Aorta (tissue), 5 donors: ENCODE data around the gene WNT9A. TPM values are rescaled to one million over a fixed set of nuclear protein-coding genes. Genes with fewer than 3 reads are reported as not detected.
"Not testable (repeated sequence)": the region's sequence is repeated elsewhere in the genome, so short reads cannot be mapped to it uniquely, and the experiment has no call there.

Experiments
- ATAC-seq: fragments of 200-7000 bp; cut with Tn5 transposase; one replicate; pipeline ENCODE4 v1.9.1; 2022; ENCODE audit warnings: moderate library complexity; ENCODE audit not compliant: low FRiP score
- DNase-seq, 2 donors: peaks; one replicate each; pipeline ENCODE4 v3.0.0-alpha.2; 2020
- H3K27ac ChIP-seq, 2 donors: one replicate each; pipeline ENCODE4 v1.5.1; 2013; ENCODE audit warnings: low read length in 2 of 2, mild to moderate bottlenecking in 2 of 2, moderate library complexity in 2 of 2, control low read depth in 1 of 2, inconsistent platforms in 1 of 2, low read depth in 1 of 2
- H3K27me3 ChIP-seq, 2 donors: one replicate each; pipeline ENCODE4 v1.6.1; 2013; ENCODE audit warnings: control low read depth in 1 of 2, low read length in 1 of 2, mild to moderate bottlenecking in 1 of 2, moderate library complexity in 1 of 2; ENCODE audit not compliant: insufficient read depth in 2 of 2, control insufficient read depth in 1 of 2
- H3K36me3 ChIP-seq, 2 donors: one replicate each; pipeline ENCODE4 v1.6.1; 2013; ENCODE audit warnings: control low read depth in 1 of 2, low read length in 1 of 2, mild to moderate bottlenecking in 1 of 2; ENCODE audit not compliant: insufficient read depth in 2 of 2, control insufficient read depth in 1 of 2
- H3K4me1 ChIP-seq, 2 donors: one replicate each; pipeline ENCODE4 v1.6.1; 2013; ENCODE audit warnings: low read length in 2 of 2, control low read depth in 1 of 2, mild to moderate bottlenecking in 1 of 2, moderate library complexity in 1 of 2; ENCODE audit not compliant: insufficient read depth in 2 of 2, control insufficient read depth in 1 of 2
- H3K4me3 ChIP-seq, 2 donors: one replicate each; pipeline ENCODE4 v1.5.1; 2013; ENCODE audit warnings: low read length in 2 of 2, control low read depth in 1 of 2, mild to moderate bottlenecking in 1 of 2
- H3K9me3 ChIP-seq: one replicate; pipeline ENCODE4 v1.6.1; 2013; ENCODE audit warnings: mild to moderate bottlenecking, low read length; ENCODE audit not compliant: control insufficient read depth
- whole genome bisulfite sequencing, 2 donors: extraction: QIAGEN DNeasy Blood & Tissue Kit; methylation state at CpG; one replicate each; pipeline ENCODE4 v1.1.7; 2013; 5-methylcytosine and 5-hydroxymethylcytosine counted together
- intact Hi-C, 2 donors: fragments of 100-400 bp; cut with DNase I; formaldehyde crosslinking; loops; one replicate each; pipeline versions ENCODE4 v1.14.2 to v1.15.0; 2022
- polyA plus RNA-seq, 2 donors: library from polyadenylated mRNA; stranded (reverse); fragments of 200-250 nt; gene quantifications; one replicate each; pipeline ENCODE4 v1.2.3, GENCODE V29; 2013
- total RNA-seq, 2 donors: library from RNA; stranded (reverse); fragmentation: NEBNext Ultra II Directional; extraction: Animal tissue kit (Norgen Biotek cat#: 25700); gene quantifications; one replicate each; pipeline ENCODE4 v1.2.1, GENCODE V29; 2021
- donor health status: healthy with polysubstance abuse.
- donor health status: Bipolar disorder and iron deficiency.
- donor health status: DM: no; HTN: no; CAD: no.
- donor health status: DM: no; HTN: no; CAD: no.
- donor health status: DM: yes; HTN: yes; CAD: no.

The WNT9A gene
- total and polyA plus RNA-seq, 4 donors, result 0.13 to 3.5 (median 0.66) TPM

GRCh38 chr1:227972283-227972679 is 24.5 kb upstream of the WNT9A start:
- ATAC-seq, intact Hi-C loops, H3K27me3 ChIP-seq, H3K27ac ChIP-seq, H3K4me1 ChIP-seq, H3K9me3 ChIP-seq, H3K36me3 ChIP-seq, DNase-seq, H3K4me3 ChIP-seq: not testable (repeated sequence)
- WGBS, 2 donors, result 88 to 98% methylated on average over 8 to 17 of the region's 19 CpGs

- H3K4me1 ChIP-seq, H3K27ac ChIP-seq, H3K4me3 ChIP-seq, H3K36me3 ChIP-seq, intact Hi-C loops, H3K9me3 ChIP-seq, H3K27me3 ChIP-seq, ATAC-seq: not testable (repeated sequence)
- 89 to 91% methylated on average over 18 to 25 of the region's 27 CpGs for whole genome bisulfite sequencing, 2 donors
- peak in 1 of 2 donors; percentile 68 for DNase-seq
These were observed 24.0 kb upstream of the WNT9A start for GRCh38 chr1:227971643-227972282.

- H3K4me1 ChIP-seq, H3K4me3 ChIP-seq, H3K27ac ChIP-seq, intact Hi-C loops, H3K27me3 ChIP-seq, ATAC-seq, H3K36me3 ChIP-seq, H3K9me3 ChIP-seq, DNase-seq: not testable (repeated sequence)
- WGBS, 2 donors, result 96 to 97% methylated on average over 9 to 12 of the region's 17 CpGs
These were observed 23.5 kb upstream of the WNT9A start for GRCh38 chr1:227971216-227971615.

- H3K9me3 ChIP-seq, H3K4me3 ChIP-seq, intact Hi-C loops, H3K4me1 ChIP-seq, H3K36me3 ChIP-seq, H3K27ac ChIP-seq, ATAC-seq, H3K27me3 ChIP-seq: not testable (repeated sequence)
- 91 to 93% methylated on average over 33 to 36 of the region's 36 CpGs for WGBS, 2 donors
- DNase-seq, result peak in 1 of 2 donors; percentile 67
These were observed 22.6 kb upstream of the WNT9A start for GRCh38 chr1:227970076-227970995.

- intact Hi-C loops, H3K4me1 ChIP-seq, H3K27ac ChIP-seq, H3K9me3 ChIP-seq, ATAC-seq, H3K36me3 ChIP-seq, H3K27me3 ChIP-seq, H3K4me3 ChIP-seq: not testable (repeated sequence)
- WGBS, 2 donors, result 87 to 90% methylated on average over 3 to 5 of the region's 5 CpGs
- DNase-seq, result peak in 1 of 2 donors; percentile 41
These were observed 20.1 kb upstream of the WNT9A start for GRCh38 chr1:227967815-227968214.

- intact Hi-C loops, H3K9me3 ChIP-seq, H3K4me3 ChIP-seq, H3K27me3 ChIP-seq, H3K36me3 ChIP-seq, DNase-seq, ATAC-seq, H3K27ac ChIP-seq, H3K4me1 ChIP-seq: not testable (repeated sequence)
- 93 to 100% methylated on average over 2 of the region's 2 CpGs for WGBS, 2 donors
These were observed 19.0 kb upstream of the WNT9A start for GRCh38 chr1:227966733-227967132.

- Histone ChIP-seq H3K9me3 (no peaks in the 10 kb centered on the region), H3K27me3 (no peaks in the 10 kb centered on the region), H3K4me3 (no peak overlapping the region), H3K4me1 (no peaks in the 10 kb centered on the region), H3K27ac (no peak overlapping the region), H3K36me3 (no peaks in the 10 kb centered on the region)
- DNase-seq (no peak), ATAC-seq (no peak)
- 48 to 51% methylated on average over 4 of the region's 4 CpGs for WGBS, 2 donors
- intact Hi-C loops, result no loop called here
These were observed 14.1 kb upstream of the WNT9A start for GRCh38 chr1:227961651-227962466.

GRCh38 chr1:227959325-227959860 is 11.7 kb upstream of the WNT9A start:
- intact Hi-C loops, result no loop called here
- Histone ChIP-seq H3K36me3 (no peaks in the 10 kb centered on the region), H3K27ac (no peak overlapping the region), H3K9me3 (no peaks in the 10 kb centered on the region), H3K27me3 (no peaks in the 10 kb centered on the region), H3K4me3 (no peak overlapping the region), H3K4me1 (no peaks in the 10 kb centered on the region)
- ATAC-seq (no peak), DNase-seq (no peak)
- 90 to 95% methylated on average over 10 of the region's 10 CpGs for WGBS, 2 donors
